ENCODE data around the gene CD58. TPM values are rescaled to one million over a fixed set of nuclear protein-coding genes. Genes with fewer than 3 reads are reported as not detected.

CD58 gene
- total and polyA plus RNA-seq, 2 of the 4 experiments (the other 2 are of a cell fraction) = 5.4 to 5.7 TPM

DNA sequence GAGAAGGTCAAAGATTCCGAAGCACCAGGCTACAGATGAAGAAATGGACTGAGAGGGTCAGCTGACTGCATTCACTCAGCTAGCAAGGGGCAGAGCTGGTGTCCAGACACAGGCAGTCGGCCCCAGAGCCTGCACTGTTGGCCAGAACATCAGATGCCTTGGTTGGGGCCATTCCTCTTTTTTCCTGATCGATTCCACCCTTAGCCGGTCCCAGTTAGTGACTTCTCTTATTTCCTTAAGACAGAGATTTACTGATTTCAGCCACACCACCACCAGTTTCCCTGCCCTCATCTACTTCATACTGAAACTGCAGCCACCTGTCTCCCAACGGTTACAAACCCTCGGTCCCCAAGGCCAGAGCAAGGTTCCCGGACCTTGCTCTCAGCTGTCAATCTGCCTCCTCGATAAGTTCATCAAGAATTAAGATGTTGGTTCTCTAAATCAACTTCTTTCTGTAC is 11.5 kb downstream of the CD58 start:
- Histone ChIP-seq H3K4me3 (ENCODE audit: insufficient read depth, low read depth, low read length) (no peak overlapping the region), H3K56ac (ENCODE audit: extremely low read depth, insufficient read depth, low read length) (no peak overlapping the region), H3K9me1 (ENCODE audit: insufficient read depth, low read length) (no peaks in the 10 kb centered on the region; the same call in 1 of the 2 replicates), H3K14ac (replicated peaks; ENCODE audit: low read depth, low read length) (no peak overlapping the region), H3K9me3 (ENCODE audit: control insufficient read depth, insufficient read depth, low read length) (no peaks in the 10 kb centered on the region), H3K27ac (ENCODE audit: insufficient read depth, low read length) (no peak overlapping the region), H3K4me2 (ENCODE audit: low read depth, low read length) (no peak overlapping the region), H4K8ac (ENCODE audit: low read depth in 2 of 2, low read length in 2 of 2) (no peak overlapping the region), H2BK15ac (ENCODE audit: low read depth, low read length) (no peak overlapping the region), H3K36me3 (ENCODE audit: control insufficient read depth, insufficient read depth, low read length) (no peaks in the 10 kb centered on the region), H3K23ac (ENCODE audit: low read depth, low read length) (no peak overlapping the region), H2BK5ac (ENCODE audit: low read depth, low read length, poor library complexity, severe bottlenecking) (no peak overlapping the region), H3K27me3 (ENCODE audit: control insufficient read depth, insufficient read depth, low read length) (no peaks in the 10 kb centered on the region), H2AK5ac (ENCODE audit: low read depth, low read length) (no peak overlapping the region), H3K4ac (ENCODE audit: low read depth, low read length) (no peak overlapping the region), H4K91ac (ENCODE audit: insufficient read depth, low read depth, low read length) (no peak overlapping the region), H4K20me1 (ENCODE audit: insufficient read depth, low read length) (no peaks in the 10 kb centered on the region), H2AK9ac (replicated peaks; ENCODE audit: low read depth, low read length, poor library complexity) (no peak overlapping the region), H2AFZ (replicated peaks; ENCODE audit: low read length, poor library complexity) (no peak overlapping the region), H3K9ac (ENCODE audit: low read depth, low read length) (no peak overlapping the region), H3K18ac (ENCODE audit: low read depth, low read length) (no peak overlapping the region), H3K4me1 (ENCODE audit: control insufficient read depth, insufficient read depth, low read length) (no peaks in the 10 kb centered on the region), H4K5ac (ENCODE audit: low read depth, low read length) (no peak overlapping the region), H2BK20ac (ENCODE audit: low read depth, low read length) (no peak overlapping the region), H3K79me1 (ENCODE audit: low read depth in 1 of 2, low read length in 2 of 2) (no peaks in the 10 kb centered on the region), H2BK120ac (ENCODE audit: low read depth, low read length) (no peak overlapping the region)
- in situ Hi-C loops (cut with MboI; ENCODE audit: low sequenced_read_pairs) = no loop called here
- dilution Hi-C loops (cut with HindIII; ENCODE audit: low sequenced_read_pairs, unreplicated experiment) = no loop called here
- ChIA-PET POLR2A (ENCODE audit: unreplicated experiment) (no interaction called here), CTCF (no interaction called here)
- intact Hi-C loops (cut with micrococcal nuclease) = no loop called here
- no peak for ATAC-seq (ENCODE audit: low read depth)
- no peak for TF ChIP-seq MAFK (IDR thresholded peaks at IDR 0.05; ENCODE audit: low read depth, low read length)
- TF ChIP-seq RFX5 (IDR thresholded peaks at IDR 0.05; ENCODE audit: low read depth, low read length) = no peak
- no peak for TF ChIP-seq CEBPB (IDR thresholded peaks at IDR 0.05; ENCODE audit: low read depth, low read length)
- no peak for TF ChIP-seq RCOR1 (IDR thresholded peaks at IDR 0.05; ENCODE audit: insufficient replicate concordance, low read length)
- TF ChIP-seq RAD21 (IDR thresholded peaks at IDR 0.05; ENCODE audit: low read length) = no peak
- no peak for TF ChIP-seq BHLHE40 (IDR thresholded peaks at IDR 0.05; ENCODE audit: low read depth, low read length)
- TF ChIP-seq USF2 (IDR thresholded peaks at IDR 0.05; ENCODE audit: low read depth, low read length) = no peak
- TF ChIP-seq FOS (IDR thresholded peaks at IDR 0.05; ENCODE audit: low read depth, low read length) = no peak
- TF ChIP-seq ELK1 (IDR thresholded peaks at IDR 0.05; ENCODE audit: borderline replicate concordance, low read depth, low read length) = no peak
- no peak for TF ChIP-seq MXI1 (IDR thresholded peaks at IDR 0.05; ENCODE audit: borderline replicate concordance, low read depth, low read length)
- TF ChIP-seq MAZ (IDR thresholded peaks at IDR 0.05; ENCODE audit: borderline replicate concordance, low read depth, low read length) = no peak
- TF ChIP-seq NFE2L2 (IDR thresholded peaks at IDR 0.05; ENCODE audit: low read depth, low read length) = no peak
- TF ChIP-seq POLR2A (IDR thresholded peaks at IDR 0.05; ENCODE audit: low read depth, low read length) = no peak
- 85% methylated on average over 4 of the region's 8 CpGs; no CpG with 5 or more reads in 1 of the 2 experiments for WGBS, 2 experiments (ENCODE audit: extremely low coverage in 2 of 2, insufficient read length in 1 of 2)
- BruUV-seq (replicated peaks) = no TSS peak
- no peak for DNase-seq
